ENCODE measurements around the gene SLX1A. TPM values are rescaled to one million over a fixed set of nuclear protein-coding genes. Genes with fewer than 3 reads are reported as not detected.

SLX1A gene
- total and polyA plus RNA-seq, 10 of the 15 experiments (the other 5 are each of a cell fraction or from before 2014, with no cell fraction given): 2.5 to 123 (median 28.9) TPM

- no peak for DNase-seq (ENCODE audit: low read depth, low spot score)
- Histone ChIP-seq H3K9me3 (replicated peaks; ENCODE audit: control insufficient read depth, insufficient read depth, low read length) (no peaks in the 10 kb centered on the region), H3K4me2 (ENCODE audit: control insufficient read depth, insufficient read depth) (peak overlapping the region; percentile 100), H3K27me3 (replicated peaks in 1 of 2; ENCODE audit: control insufficient read depth in 2 of 2, insufficient read depth in 2 of 2, low read length in 1 of 2) (no peaks in the 10 kb centered on the region), H3K4me3 (peak overlapping the region; percentile 96; the same call in 1 of the 2 replicates), H3K27ac (ENCODE audit: control insufficient read depth, insufficient read depth) (peak overlapping the region; percentile 100), H3K9ac (ENCODE audit: control insufficient read depth, insufficient read depth, low read length) (peak overlapping the region; percentile 99), H4K20me1 (ENCODE audit: control insufficient read depth, insufficient read depth) (no peaks in the 10 kb centered on the region), H3K79me2 (ENCODE audit: control insufficient read depth, insufficient read depth, low read length) (peaks cover 55% of the 10 kb centered on the region), H2AFZ (ENCODE audit: control insufficient read depth, low read depth, low read length) (no peak overlapping the region), H3K36me3 (ENCODE audit: control insufficient read depth in 2 of 2, insufficient read depth in 2 of 2, low read length in 1 of 2) (peaks cover 17 to 29% of the 10 kb centered on the region in 2 experiments), H3K4me1 (ENCODE audit: control insufficient read depth, insufficient read depth, low read length) (peaks cover 23% of the 10 kb centered on the region)
- ChIA-PET RAD21 (ENCODE audit: unreplicated experiment) (no interaction called here), POLR2A (no interaction called here), SMC1A (ENCODE audit: uncharacterized antibody, unreplicated experiment) (no interaction called here), CTCF (interaction anchor here (1.2 to 1.3 kb wide), 2 partner anchors 96 to 222 kb away, joined by 3 to 4 read pairs; partner anchors contain the start of gene TBX6)
- BruUV-seq (replicated peaks): no TSS peak
- WGBS (ENCODE audit: insufficient coverage, insufficient replicate concordance, low lambda C conversion rate, missing lambda C conversion rate): 49% methylated on average over 9 of the region's 9 CpGs
- intact Hi-C loops (cut with micrococcal nuclease; ENCODE audit: unreplicated experiment): no loop called here
- no peak for FAIRE-seq
- TF ChIP-seq MAX (IDR thresholded peaks at IDR 0.05; ENCODE audit: low read depth, low read length) (no peak), SUPT20H (IDR thresholded peaks at IDR 0.05; ENCODE audit: borderline replicate concordance, control insufficient read depth, low read depth, low read length) (no peak), RB1 (IDR thresholded peaks at IDR 0.05; ENCODE audit: borderline replicate concordance) (0 out of 2 replicates have a peak, but pooled peaks have one; percentile 0), TCF3 (IDR thresholded peaks at IDR 0.05; ENCODE audit: borderline replicate concordance, insufficient read depth, low read depth, low read length) (no peak), PKNOX1 (IDR thresholded peaks at IDR 0.05) (peak; percentile 70; the same call in 1 of the 2 replicates), EGR1 (IDR thresholded peaks at IDR 0.05; ENCODE audit: borderline replicate concordance in 1 of 2, low read depth in 2 of 2, low read length in 2 of 2) (0 out of 3 replicates have a peak, but pooled peaks of 1 of the 2 experiments have one; percentile 8), GABPA (IDR thresholded peaks at IDR 0.05; ENCODE audit: low read depth) (no peak)
- in situ Hi-C loops (cut with MboI): loop anchor here (10.0 kb wide), 2 partner anchors 447 to 507 kb away; partner anchors contain the start of gene SRCAP
- ATAC-seq: no peak
Measured at GRCh38 chr16:30187556-30187865, 6.2 kb upstream of the SLX1A start.

Data from GM12878 (cell line).